Ascending aorta (tissue), 2 donors: Measurements from ENCODE around the gene GUCA2A. TPM values are rescaled to one million over a fixed set of nuclear protein-coding genes. Genes with fewer than 3 reads are reported as not detected.

ENCODE experiments used
- DNase-seq, 2 donors: peaks; one replicate each; pipeline ENCODE4 v3.0.0-alpha.2; 2019; ENCODE audit warnings: low spot score in 2 of 2
- H3K27ac ChIP-seq, 2 donors: fragments of 200-600 bp; sonication (generic); one replicate each; pipeline ENCODE4 v1.5.1; 2016 to 2017; ENCODE audit warnings: mild to moderate bottlenecking in 1 of 2
- H3K27me3 ChIP-seq: fragments of 200-600 bp; sonication (generic); one replicate; pipeline ENCODE4 v1.5.1; 2017
- H3K36me3 ChIP-seq, 2 donors: fragments of 200-600 bp; sonication (generic); one replicate each; pipeline ENCODE4 v1.5.1; 2016
- H3K4me1 ChIP-seq, 2 donors: fragments of 200-600 bp; sonication (generic); one replicate each; pipeline ENCODE4 v1.5.1; 2016 to 2017; ENCODE audit warnings: mild to moderate bottlenecking in 1 of 2
- H3K4me3 ChIP-seq, 2 donors: fragments of 200-600 bp; sonication (generic); one replicate each; pipeline ENCODE4 v1.5.1; 2016 to 2017; ENCODE audit warnings: mild to moderate bottlenecking in 1 of 2
- H3K9me3 ChIP-seq, 2 donors: fragments of 200-600 bp; sonication (generic); one replicate each; pipeline ENCODE4 v1.5.1; 2016
- intact Hi-C: fragments of 100-400 bp; cut with DNase I; formaldehyde crosslinking; loops from one replicate; pipeline ENCODE4 v1.15.1; 2023
- total RNA-seq: library from RNA; depleted of rRNA; stranded (reverse); fragments of >200 nt; gene quantifications from one replicate; pipeline ENCODE4 v1.1.0, GENCODE V29; 2016
- TF ChIP-seq, protein P1 (sequence below), 3 experiments: fragments of 200-600 bp in 2 of 3; fragments of 450-650 bp in 1 of 3; sonication (generic) in 2 of 3; IDR thresholded peaks; one replicate each; pipeline ENCODE4 v1.5.1; 2016 to 2019; ENCODE audit warnings: antibody characterized with exemption in 3 of 3, mild to moderate bottlenecking in 1 of 3, moderate library complexity in 1 of 3

Gene GUCA2A
- total RNA-seq, 1 donor from 2014 or later, result not detected

DNA sequence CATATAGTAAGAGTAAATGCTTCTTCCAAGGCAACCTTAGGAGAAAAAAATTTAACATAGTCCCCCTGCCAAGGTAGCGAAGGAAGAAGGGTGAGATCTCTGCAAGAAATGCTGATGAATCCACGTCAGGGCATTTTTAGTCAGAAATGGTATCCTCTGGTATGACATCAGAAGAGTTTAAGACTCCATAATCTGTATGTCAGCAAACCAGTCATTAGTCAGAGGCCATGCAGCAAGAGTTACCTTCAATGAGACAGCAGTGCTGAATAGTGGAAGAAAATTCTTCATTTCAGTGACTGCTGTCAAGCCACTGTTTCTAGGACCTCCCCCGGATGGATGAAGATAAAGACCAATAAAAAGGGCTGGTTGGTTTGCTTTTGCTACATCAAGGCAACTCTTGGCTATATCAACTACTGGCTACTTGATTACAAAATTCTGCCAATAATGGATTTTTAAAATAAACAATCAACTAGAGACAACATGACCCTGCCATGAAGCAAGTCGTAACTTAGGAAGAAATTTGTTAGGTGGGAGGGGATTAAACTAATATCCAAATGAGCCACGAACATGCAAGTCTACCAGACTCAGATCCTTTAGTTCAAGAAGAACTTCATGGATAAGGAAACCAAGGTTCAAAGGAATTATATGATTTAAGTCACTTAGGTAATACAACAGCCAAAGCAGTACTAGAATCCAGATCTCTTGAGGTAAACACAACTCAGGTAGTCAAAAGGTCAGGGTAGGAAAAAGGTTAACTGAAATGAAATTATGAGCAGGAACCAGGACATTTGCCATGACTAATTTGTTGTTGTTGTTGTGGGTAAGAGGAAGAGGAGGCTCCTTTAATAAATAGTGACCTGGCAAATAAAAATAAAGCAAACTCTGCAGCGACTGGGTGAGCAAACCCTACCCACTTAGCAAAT is 25.6 kb upstream of the GUCA2A start:
- DNase-seq, result no peak
- Histone ChIP-seq H3K4me3 (no peak overlapping the region), H3K4me1 (no peaks in the 10 kb centered on the region), H3K27ac (no peak overlapping the region), H3K36me3 (peaks cover 15 to 53% of the 10 kb centered on the region in 2 donors), H3K9me3 (no peaks in the 10 kb centered on the region), H3K27me3 (no peaks in the 10 kb centered on the region)
- TF ChIP-seq, protein P1, sequence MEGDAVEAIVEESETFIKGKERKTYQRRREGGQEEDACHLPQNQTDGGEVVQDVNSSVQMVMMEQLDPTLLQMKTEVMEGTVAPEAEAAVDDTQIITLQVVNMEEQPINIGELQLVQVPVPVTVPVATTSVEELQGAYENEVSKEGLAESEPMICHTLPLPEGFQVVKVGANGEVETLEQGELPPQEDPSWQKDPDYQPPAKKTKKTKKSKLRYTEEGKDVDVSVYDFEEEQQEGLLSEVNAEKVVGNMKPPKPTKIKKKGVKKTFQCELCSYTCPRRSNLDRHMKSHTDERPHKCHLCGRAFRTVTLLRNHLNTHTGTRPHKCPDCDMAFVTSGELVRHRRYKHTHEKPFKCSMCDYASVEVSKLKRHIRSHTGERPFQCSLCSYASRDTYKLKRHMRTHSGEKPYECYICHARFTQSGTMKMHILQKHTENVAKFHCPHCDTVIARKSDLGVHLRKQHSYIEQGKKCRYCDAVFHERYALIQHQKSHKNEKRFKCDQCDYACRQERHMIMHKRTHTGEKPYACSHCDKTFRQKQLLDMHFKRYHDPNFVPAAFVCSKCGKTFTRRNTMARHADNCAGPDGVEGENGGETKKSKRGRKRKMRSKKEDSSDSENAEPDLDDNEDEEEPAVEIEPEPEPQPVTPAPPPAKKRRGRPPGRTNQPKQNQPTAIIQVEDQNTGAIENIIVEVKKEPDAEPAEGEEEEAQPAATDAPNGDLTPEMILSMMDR (IDR thresholded peaks at IDR 0.05), result no peak
- intact Hi-C loops, result no loop called here

DNA sequence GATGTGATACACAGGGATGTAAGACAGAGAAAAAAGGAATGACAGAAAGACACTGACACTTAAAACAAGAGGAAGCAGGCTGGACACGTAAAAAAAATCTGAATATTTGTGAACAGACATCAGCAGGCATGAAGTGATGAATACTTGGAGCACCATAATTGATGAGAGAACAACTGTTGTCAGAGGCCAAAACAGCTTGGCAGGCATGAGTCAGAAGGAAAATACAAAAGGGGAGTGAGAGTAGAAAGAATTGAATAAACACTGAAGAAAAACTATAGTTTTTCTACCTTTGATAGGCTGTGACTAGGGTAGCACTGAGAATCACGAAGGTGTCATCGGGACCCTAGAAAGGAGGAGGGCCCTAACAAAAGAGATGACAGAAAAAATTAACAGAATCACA is 21.6 kb upstream of the GUCA2A start:
- Histone ChIP-seq H3K27me3 (no peaks in the 10 kb centered on the region), H3K9me3 (no peaks in the 10 kb centered on the region), H3K36me3 (peaks cover 15 to 37% of the 10 kb centered on the region in 2 donors), H3K27ac (no peak overlapping the region), H3K4me3 (no peak overlapping the region), H3K4me1 (no peaks in the 10 kb centered on the region)
- intact Hi-C loops, result no loop called here
- TF ChIP-seq, protein P1 (IDR thresholded peaks at IDR 0.05), result no peak
- no peak for DNase-seq

DNA sequence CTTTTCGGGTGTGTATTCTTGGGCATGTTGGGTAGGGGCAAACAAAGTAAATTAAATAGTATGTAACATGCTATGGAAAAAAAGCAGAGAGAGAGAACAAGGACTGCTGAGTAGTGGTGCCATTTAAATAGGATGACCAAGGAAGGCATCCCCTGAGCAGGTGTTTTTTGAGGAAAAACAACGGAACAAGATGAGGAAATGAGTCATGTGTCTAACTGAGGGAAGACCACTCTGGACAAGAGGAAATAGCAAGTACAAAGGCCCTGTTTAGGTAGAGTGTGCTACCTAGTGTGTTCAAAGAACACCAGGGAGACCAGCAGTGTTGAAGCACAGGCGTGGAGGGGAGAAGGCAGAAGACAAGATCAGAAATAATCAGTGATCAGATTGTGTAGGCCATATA is 20.1 kb upstream of the GUCA2A start:
- no peak for DNase-seq
- peaks cover 0 to 4% of the 10 kb centered on the region in 2 donors for H3K4me1 ChIP-seq
- peaks cover 6 to 21% of the 10 kb centered on the region in 2 donors for H3K36me3 ChIP-seq
- H3K4me3 ChIP-seq, result no peak overlapping the region
- H3K27ac ChIP-seq, result no peak overlapping the region
- H3K27me3 ChIP-seq, result no peaks in the 10 kb centered on the region
- no peaks in the 10 kb centered on the region for H3K9me3 ChIP-seq
- intact Hi-C loops, result no loop called here
- TF ChIP-seq, protein P1 (IDR thresholded peaks at IDR 0.05), result no peak

DNA sequence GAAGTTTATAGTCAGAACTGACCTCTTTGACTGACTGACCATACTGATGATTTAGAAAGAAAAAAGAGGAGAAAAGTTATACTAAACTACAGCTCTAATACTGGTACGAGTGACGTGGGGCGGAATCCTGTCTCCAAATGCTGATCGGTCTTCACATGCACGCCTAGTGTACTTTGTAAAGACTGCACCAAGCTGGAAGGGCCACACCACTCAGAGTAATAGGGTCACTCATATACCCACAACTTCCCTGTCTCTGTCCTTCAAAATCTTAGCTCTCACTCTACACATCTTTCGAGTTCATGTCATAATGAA is 19.4 kb upstream of the GUCA2A start:
- Histone ChIP-seq H3K4me1 (peaks cover 0 to 11% of the 10 kb centered on the region in 2 donors), H3K9me3 (no peaks in the 10 kb centered on the region), H3K36me3 (peaks cover 1 to 19% of the 10 kb centered on the region in 2 donors), H3K27me3 (no peaks in the 10 kb centered on the region), H3K27ac (no peak overlapping the region), H3K4me3 (no peak overlapping the region)
- TF ChIP-seq, protein P1 (IDR thresholded peaks at IDR 0.05), result no peak
- intact Hi-C loops, result no loop called here
- no peak for DNase-seq

DNA sequence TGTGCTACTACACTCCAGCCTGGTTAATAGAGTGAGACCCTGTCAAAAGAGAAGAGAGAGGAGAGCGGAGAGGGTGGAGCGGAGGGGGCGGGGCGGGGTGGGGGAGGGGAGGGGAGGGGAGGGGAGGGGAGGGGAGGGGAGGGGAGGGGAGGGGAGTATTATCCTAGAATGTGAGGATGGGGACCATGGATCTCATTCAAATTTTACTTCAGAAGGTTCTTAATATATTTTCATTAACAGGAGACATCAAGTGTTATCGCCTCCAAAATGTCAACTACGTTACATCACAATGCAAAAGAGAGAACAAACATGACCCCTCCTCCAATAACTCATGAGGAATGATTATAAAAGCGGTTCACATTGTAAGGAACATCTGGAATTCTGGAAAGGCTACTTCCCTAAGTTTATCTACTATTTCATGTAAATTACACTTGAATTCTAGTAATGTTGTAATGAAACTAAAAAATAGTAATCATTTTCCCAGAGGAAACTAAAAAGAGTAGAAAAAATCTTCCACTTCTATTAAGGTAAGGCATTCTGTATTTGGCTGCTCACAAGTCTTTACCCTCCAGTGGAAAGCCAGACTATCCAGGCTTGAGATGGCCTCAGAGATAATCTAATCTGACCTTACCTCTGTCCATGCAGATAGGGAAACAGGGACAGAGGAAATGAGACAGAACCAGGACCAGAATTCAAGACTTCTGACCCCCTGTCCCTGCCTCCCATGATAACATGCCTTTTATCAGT is 18.8 kb upstream of the GUCA2A start:
- TF ChIP-seq, protein P1 (IDR thresholded peaks at IDR 0.05), result no peak
- DNase-seq, result no peak
- H3K4me1 ChIP-seq, result peaks cover 0 to 16% of the 10 kb centered on the region in 2 donors
- H3K27me3 ChIP-seq, result no peaks in the 10 kb centered on the region
- H3K9me3 ChIP-seq, result no peaks in the 10 kb centered on the region
- intact Hi-C loops, result no loop called here
- H3K36me3 ChIP-seq, result peaks cover 0 to 14% of the 10 kb centered on the region in 2 donors
- no peak overlapping the region for H3K27ac ChIP-seq
- H3K4me3 ChIP-seq, result no peak overlapping the region
